GM23338 (cell line): ENCODE results near the gene CD83. TPM values are rescaled to one million over a fixed set of nuclear protein-coding genes. Genes with fewer than 3 reads are reported as not detected.

Experiments used
- ATAC-seq: fragments of 200-7000 bp; cut with Tn5 transposase; 3 replicates; pipeline ENCODE4 v1.9.1; 2020
- DNase-seq: peaks from one replicate; pipeline ENCODE4 v3.0.0-alpha.2; 2015; ENCODE audit warnings: low spot score
- H2AFZ ChIP-seq: fragments of 200-600 bp; sonication (generic); 2 replicates; pipeline ENCODE4 v1.8.0; 2016; ENCODE audit warnings: antibody characterized with exemption, mild to moderate bottlenecking, moderate library complexity
- H3F3A ChIP-seq: fragments of 200-600 bp; sonication (generic); replicated peaks from 2 replicates; pipeline ENCODE4 v1.8.0; 2017; ENCODE audit warnings: antibody characterized with exemption, mixed run types, low read depth
- H3K27ac ChIP-seq: fragments of 200-600 bp; sonication (generic); 2 replicates; pipeline ENCODE4 v1.6.1; 2016; ENCODE audit warnings: low read depth
- H3K27me3 ChIP-seq: fragments of 200-600 bp; sonication (generic); 2 replicates; pipeline ENCODE4 v1.8.0; 2016; ENCODE audit warnings: mild to moderate bottlenecking, mixed run types, moderate library complexity; ENCODE audit not compliant: insufficient read depth
- H3K36me3 ChIP-seq: fragments of 200-600 bp; sonication (generic); 2 replicates; pipeline ENCODE4 v1.8.0; 2016; ENCODE audit warnings: mild to moderate bottlenecking; ENCODE audit not compliant: insufficient read depth
- H3K4me1 ChIP-seq: fragments of 200-600 bp; sonication (generic); 2 replicates; pipeline ENCODE4 v1.8.0; 2016; ENCODE audit warnings: mild to moderate bottlenecking, moderate library complexity; ENCODE audit not compliant: insufficient read depth
- H3K4me2 ChIP-seq: fragments of 200-600 bp; sonication (generic); 2 replicates; pipeline ENCODE4 v1.7.1; 2017; ENCODE audit warnings: mixed run types
- H3K4me3 ChIP-seq: fragments of 200-600 bp; sonication (generic); 2 replicates; pipeline ENCODE4 v1.6.1; 2016; ENCODE audit warnings: mixed run types
- H3K79me2 ChIP-seq: fragments of 200-600 bp; sonication (generic); replicated peaks from 2 replicates; pipeline ENCODE4 v1.8.0; 2017; ENCODE audit warnings: mild to moderate bottlenecking; ENCODE audit not compliant: insufficient read depth
- H3K9me2 ChIP-seq: fragments of 200-600 bp; sonication (generic); 2 replicates; pipeline ENCODE4 v1.8.0; 2017; ENCODE audit not compliant: insufficient read depth
- H4K20me1 ChIP-seq: fragments of 200-600 bp; sonication (generic); replicated peaks from 2 replicates; pipeline ENCODE4 v1.8.0; 2017; ENCODE audit warnings: mild to moderate bottlenecking; ENCODE audit not compliant: insufficient read depth
- H3K27ac Mint-ChIP-seq: 2 replicates; pipeline ENCODE4 v1.8.0; 2020; ENCODE audit warnings: inconsistent platforms, mild to moderate bottlenecking, moderate library complexity, mixed read lengths
- H3K27me3 Mint-ChIP-seq: 3 replicates; pipeline ENCODE4 v1.8.0; 2022; ENCODE audit warnings: low read depth, mild to moderate bottlenecking, moderate library complexity, mixed read lengths, inconsistent platforms; ENCODE audit not compliant: insufficient read depth, poor library complexity
- H3K36me3 Mint-ChIP-seq: 3 replicates; pipeline ENCODE4 v1.8.0; 2021; ENCODE audit warnings: low read depth, mild to moderate bottlenecking, inconsistent platforms, moderate library complexity, mixed read lengths
- H3K4me1 Mint-ChIP-seq: 3 replicates; pipeline ENCODE4 v1.8.0; 2020; ENCODE audit warnings: mild to moderate bottlenecking, inconsistent platforms, mixed read lengths
- H3K4me3 Mint-ChIP-seq: 3 replicates; pipeline ENCODE4 v1.8.0; 2021; ENCODE audit warnings: moderate library complexity, mild to moderate bottlenecking, inconsistent platforms, mixed read lengths
- H3K9me3 Mint-ChIP-seq: 3 replicates; pipeline ENCODE4 v1.8.0; 2020; ENCODE audit warnings: moderate library complexity, mild to moderate bottlenecking, inconsistent platforms, mixed read lengths
- CREB1 ChIP-seq: fragments of 250-450 bp; sonication (Bioruptor Pico); IDR thresholded peaks from 2 replicates; pipeline ENCODE4 v1.5.0; 2020; ENCODE audit warnings: low read depth, mild to moderate bottlenecking, moderate library complexity
- EZH2 ChIP-seq: fragments of 200-600 bp; sonication (generic); IDR thresholded peaks from one replicate; pipeline ENCODE4 v1.8.0; 2017; ENCODE audit warnings: antibody characterized with exemption, mild to moderate bottlenecking, low read depth; ENCODE audit not compliant: unreplicated experiment
- EZH2phosphoT487 ChIP-seq: fragments of 200-600 bp; sonication (generic); IDR thresholded peaks from one replicate; pipeline ENCODE4 v1.8.1; 2018; ENCODE audit warnings: antibody characterized with exemption; ENCODE audit not compliant: unreplicated experiment
- JUNB ChIP-seq: IDR thresholded peaks from one replicate; pipeline ENCODE4 v1.6.1; 2016; ENCODE audit warnings: antibody characterized with exemption; ENCODE audit not compliant: unreplicated experiment
- ZNF114 ChIP-seq: fragments of 250-450 bp; sonication (Bioruptor Pico); IDR thresholded peaks from 2 replicates; pipeline ENCODE4 v1.5.0; 2020; ENCODE audit warnings: mild to moderate bottlenecking, moderate library complexity
- ZNF331 ChIP-seq: fragments of 250-450 bp; sonication (Bioruptor Pico); IDR thresholded peaks from 2 replicates; pipeline ENCODE4 v1.5.0; 2020; ENCODE audit warnings: low read depth, mild to moderate bottlenecking, moderate library complexity
- polyA plus RNA-seq: library from polyadenylated mRNA; unstranded; fragments of >200 nt; fragmentation: Nextera tagmentation; extraction: Ambion mirVana; gene quantifications from 2 replicates; pipeline ENCODE4 v1.2.1, GENCODE V29; 2016
- total RNA-seq: library from RNA; depleted of rRNA; stranded (reverse); fragments of >200 nt; shearing (Covaris generic); gene quantifications from 2 replicates; pipeline ENCODE4 v1.2.3, GENCODE V29; 2014
- TF ChIP-seq, protein P1 (sequence below): fragments of 250-450 bp; sonication (Bioruptor Pico); IDR thresholded peaks from 2 replicates; pipeline ENCODE4 v1.5.0; 2020; ENCODE audit warnings: mild to moderate bottlenecking, moderate library complexity
- TF ChIP-seq, protein P2 (sequence below), 2 experiments: fragments of 200-600 bp in 1 of 2; sonication (generic) in 1 of 2; conservative IDR thresholded peaks; 2 replicates each; pipeline versions ENCODE4 v1.5.1 to v1.6.1; 2016 to 2017; ENCODE audit warnings: antibody characterized with exemption in 2 of 2, low read depth in 2 of 2, mild to moderate bottlenecking in 2 of 2, moderate library complexity in 1 of 2

Gene CD83
- total and polyA plus RNA-seq, 2 experiments from 2014 or later = 8.1 to 13.2 TPM

DNA sequence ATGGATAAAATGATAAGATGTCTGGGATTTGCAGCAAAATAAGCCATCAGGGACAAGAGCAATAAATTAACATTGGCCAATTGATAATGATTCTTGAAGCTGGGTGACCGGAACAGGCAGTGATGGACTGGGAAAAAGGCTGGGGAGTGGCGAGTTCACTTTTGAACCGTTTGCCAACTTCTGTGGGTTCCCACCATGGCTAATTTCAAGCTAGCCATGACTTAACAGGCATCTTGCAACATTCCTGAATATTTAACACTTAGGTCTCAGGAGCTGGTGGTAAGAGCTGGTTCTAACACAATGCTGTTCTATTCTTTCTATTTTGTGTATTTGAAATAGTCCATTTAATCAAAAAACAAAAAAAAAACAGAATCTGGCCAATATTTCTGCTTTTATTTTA lies 37.6 kb upstream of the CD83 start (continued):
- TF ChIP-seq, protein P1, sequence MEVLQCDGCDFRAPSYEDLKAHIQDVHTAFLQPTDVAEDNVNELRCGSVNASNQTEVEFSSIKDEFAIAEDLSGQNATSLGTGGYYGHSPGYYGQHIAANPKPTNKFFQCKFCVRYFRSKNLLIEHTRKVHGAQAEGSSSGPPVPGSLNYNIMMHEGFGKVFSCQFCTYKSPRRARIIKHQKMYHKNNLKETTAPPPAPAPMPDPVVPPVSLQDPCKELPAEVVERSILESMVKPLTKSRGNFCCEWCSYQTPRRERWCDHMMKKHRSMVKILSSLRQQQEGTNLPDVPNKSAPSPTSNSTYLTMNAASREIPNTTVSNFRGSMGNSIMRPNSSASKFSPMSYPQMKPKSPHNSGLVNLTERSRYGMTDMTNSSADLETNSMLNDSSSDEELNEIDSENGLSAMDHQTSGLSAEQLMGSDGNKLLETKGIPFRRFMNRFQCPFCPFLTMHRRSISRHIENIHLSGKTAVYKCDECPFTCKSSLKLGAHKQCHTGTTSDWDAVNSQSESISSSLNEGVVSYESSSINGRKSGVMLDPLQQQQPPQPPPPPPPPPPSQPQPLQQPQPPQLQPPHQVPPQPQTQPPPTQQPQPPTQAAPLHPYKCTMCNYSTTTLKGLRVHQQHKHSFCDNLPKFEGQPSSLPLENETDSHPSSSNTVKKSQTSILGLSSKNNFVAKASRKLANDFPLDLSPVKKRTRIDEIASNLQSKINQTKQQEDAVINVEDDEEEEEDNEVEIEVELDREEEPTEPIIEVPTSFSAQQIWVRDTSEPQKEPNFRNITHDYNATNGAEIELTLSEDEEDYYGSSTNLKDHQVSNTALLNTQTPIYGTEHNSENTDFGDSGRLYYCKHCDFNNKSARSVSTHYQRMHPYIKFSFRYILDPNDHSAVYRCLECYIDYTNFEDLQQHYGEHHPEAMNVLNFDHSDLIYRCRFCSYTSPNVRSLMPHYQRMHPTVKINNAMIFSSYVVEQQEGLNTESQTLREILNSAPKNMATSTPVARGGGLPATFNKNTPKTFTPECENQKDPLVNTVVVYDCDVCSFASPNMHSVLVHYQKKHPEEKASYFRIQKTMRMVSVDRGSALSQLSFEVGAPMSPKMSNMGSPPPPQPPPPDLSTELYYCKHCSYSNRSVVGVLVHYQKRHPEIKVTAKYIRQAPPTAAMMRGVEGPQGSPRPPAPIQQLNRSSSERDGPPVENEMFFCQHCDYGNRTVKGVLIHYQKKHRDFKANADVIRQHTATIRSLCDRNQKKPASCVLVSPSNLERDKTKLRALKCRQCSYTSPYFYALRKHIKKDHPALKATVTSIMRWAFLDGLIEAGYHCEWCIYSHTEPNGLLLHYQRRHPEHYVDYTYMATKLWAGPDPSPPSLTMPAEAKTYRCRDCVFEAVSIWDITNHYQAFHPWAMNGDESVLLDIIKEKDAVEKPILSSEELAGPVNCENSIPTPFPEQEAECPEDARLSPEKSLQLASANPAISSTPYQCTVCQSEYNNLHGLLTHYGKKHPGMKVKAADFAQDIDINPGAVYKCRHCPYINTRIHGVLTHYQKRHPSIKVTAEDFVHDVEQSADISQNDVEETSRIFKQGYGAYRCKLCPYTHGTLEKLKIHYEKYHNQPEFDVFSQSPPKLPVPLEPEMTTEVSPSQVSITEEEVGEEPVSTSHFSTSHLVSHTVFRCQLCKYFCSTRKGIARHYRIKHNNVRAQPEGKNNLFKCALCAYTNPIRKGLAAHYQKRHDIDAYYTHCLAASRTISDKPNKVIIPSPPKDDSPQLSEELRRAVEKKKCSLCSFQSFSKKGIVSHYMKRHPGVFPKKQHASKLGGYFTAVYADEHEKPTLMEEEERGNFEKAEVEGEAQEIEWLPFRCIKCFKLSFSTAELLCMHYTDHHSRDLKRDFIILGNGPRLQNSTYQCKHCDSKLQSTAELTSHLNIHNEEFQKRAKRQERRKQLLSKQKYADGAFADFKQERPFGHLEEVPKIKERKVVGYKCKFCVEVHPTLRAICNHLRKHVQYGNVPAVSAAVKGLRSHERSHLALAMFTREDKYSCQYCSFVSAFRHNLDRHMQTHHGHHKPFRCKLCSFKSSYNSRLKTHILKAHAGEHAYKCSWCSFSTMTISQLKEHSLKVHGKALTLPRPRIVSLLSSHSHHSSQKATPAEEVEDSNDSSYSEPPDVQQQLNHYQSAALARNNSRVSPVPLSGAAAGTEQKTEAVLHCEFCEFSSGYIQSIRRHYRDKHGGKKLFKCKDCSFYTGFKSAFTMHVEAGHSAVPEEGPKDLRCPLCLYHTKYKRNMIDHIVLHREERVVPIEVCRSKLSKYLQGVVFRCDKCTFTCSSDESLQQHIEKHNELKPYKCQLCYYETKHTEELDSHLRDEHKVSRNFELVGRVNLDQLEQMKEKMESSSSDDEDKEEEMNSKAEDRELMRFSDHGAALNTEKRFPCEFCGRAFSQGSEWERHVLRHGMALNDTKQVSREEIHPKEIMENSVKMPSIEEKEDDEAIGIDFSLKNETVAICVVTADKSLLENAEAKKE = no peak
- TF ChIP-seq EZH2 = no peak

DNA sequence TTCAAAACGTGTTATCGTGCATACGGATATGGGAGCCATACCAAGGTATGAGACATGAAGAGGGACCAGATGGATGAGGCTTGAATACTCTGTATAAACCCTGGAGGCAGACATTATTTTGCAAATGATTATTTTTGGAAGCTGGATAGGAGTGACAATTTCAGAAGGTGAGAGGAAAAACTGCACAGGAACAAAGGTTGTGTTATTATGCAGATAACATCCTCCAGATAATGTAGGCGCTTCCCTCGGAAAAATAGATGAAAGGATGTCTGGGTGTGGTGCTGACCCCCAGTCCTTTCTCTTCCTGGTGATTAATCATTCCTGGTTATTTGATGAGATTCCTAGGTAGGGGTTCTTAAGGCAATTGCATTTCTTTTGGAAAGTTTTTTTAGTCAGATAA lies 36.4 kb upstream of the CD83 start:
- Histone ChIP-seq H3K27ac (no peak overlapping the region), H3K9me2 (peaks cover 4% of the 10 kb centered on the region; the same call in 1 of the 2 replicates), H3K79me2 (no peaks in the 10 kb centered on the region), H3K4me3 (no peak overlapping the region), H3K4me2 (no peak overlapping the region), H3K27me3 (no peaks in the 10 kb centered on the region), H2AFZ (no peak overlapping the region), H3K36me3 (no peaks in the 10 kb centered on the region), H3K4me1 (peaks cover 9% of the 10 kb centered on the region; the same call in 1 of the 2 replicates), H4K20me1 (0 out of 2 replicates have a peak, but pooled peaks cover 3% of the 10 kb centered on the region), H3F3A (no peaks in the 10 kb centered on the region)
- H3K9me3 Mint-ChIP-seq = no peaks in the 10 kb centered on the region
- H3K36me3 Mint-ChIP-seq = no peaks in the 10 kb centered on the region
- peaks cover 11% of the 10 kb centered on the region for H3K4me1 Mint-ChIP-seq
- H3K27ac Mint-ChIP-seq = no peak overlapping the region
- H3K4me3 Mint-ChIP-seq = no peak overlapping the region
- ATAC-seq (no peak), DNase-seq (no peak)
- H3K27me3 Mint-ChIP-seq = no peaks in the 10 kb centered on the region
- TF ChIP-seq EZH2phosphoT487 = no peak

DNA sequence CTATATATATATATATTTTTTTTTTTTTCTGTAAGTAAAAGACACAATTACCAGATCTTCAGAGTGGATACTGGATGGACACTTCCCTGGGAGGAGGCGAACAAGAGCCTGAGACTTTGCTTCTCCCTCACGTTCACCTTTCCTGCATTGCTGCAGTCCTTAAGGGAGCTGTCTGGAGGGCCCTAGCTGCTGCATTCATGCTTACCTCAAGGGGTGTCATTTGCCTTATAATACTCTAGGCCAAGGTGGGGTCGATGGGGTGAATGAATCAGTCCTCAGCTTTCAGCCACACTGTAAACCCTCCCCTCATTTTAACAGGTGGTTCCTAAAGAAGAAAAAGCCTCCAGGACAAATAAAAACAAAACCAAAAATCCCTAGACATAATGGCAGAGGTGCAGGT lies 34.8 kb upstream of the CD83 start:
- no peaks in the 10 kb centered on the region; the same call in 1 of the 2 replicates for H3K36me3 ChIP-seq

More for the DNA sequence above, 34.8 kb upstream of the CD83 start:
- Histone ChIP-seq H3K4me1 (peaks cover 9% of the 10 kb centered on the region; the same call in 1 of the 2 replicates), H3K27me3 (no peaks in the 10 kb centered on the region), H2AFZ (no peak overlapping the region), H3K4me3 (no peak overlapping the region), H3K4me2 (peak overlapping the region; percentile 6; the same call in 1 of the 2 replicates), H3K27ac (no peak overlapping the region), H3K9me2 (peaks cover 4% of the 10 kb centered on the region; the same call in 1 of the 2 replicates), H4K20me1 (0 out of 2 replicates have a peak, but pooled peaks cover 3% of the 10 kb centered on the region), H3K79me2 (no peaks in the 10 kb centered on the region), H3F3A (no peaks in the 10 kb centered on the region)
- TF ChIP-seq ZNF114 (CRISPR knock-in tag) (no peak), CREB1 (CRISPR knock-in tag) (no peak), JUNB (no peak), ZNF331 (CRISPR knock-in tag) (no peak)
- TF ChIP-seq, protein P2, sequence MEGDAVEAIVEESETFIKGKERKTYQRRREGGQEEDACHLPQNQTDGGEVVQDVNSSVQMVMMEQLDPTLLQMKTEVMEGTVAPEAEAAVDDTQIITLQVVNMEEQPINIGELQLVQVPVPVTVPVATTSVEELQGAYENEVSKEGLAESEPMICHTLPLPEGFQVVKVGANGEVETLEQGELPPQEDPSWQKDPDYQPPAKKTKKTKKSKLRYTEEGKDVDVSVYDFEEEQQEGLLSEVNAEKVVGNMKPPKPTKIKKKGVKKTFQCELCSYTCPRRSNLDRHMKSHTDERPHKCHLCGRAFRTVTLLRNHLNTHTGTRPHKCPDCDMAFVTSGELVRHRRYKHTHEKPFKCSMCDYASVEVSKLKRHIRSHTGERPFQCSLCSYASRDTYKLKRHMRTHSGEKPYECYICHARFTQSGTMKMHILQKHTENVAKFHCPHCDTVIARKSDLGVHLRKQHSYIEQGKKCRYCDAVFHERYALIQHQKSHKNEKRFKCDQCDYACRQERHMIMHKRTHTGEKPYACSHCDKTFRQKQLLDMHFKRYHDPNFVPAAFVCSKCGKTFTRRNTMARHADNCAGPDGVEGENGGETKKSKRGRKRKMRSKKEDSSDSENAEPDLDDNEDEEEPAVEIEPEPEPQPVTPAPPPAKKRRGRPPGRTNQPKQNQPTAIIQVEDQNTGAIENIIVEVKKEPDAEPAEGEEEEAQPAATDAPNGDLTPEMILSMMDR (conservative IDR thresholded peaks at IDR 0.05; ENCODE audit: low read depth in 2 of 2) = 0 out of 4 replicates have a peak, but pooled peaks have one; percentile 13 to 16
- DNase-seq (peak; percentile 49), ATAC-seq (peak; percentile 96)
- Mint-ChIP-seq H3K27ac (no peak overlapping the region), H3K9me3 (no peaks in the 10 kb centered on the region), H3K27me3 (no peaks in the 10 kb centered on the region), H3K4me3 (no peak overlapping the region), H3K4me1 (peaks cover 14% of the 10 kb centered on the region), H3K36me3 (no peaks in the 10 kb centered on the region)
